Spleen (tissue), 7 donors: ENCODE data around the gene CTXND1.

Experiments
- POLR2A ChIP-seq, 3 donors: fragments of 450-650 bp; IDR thresholded peaks; one replicate each; pipeline ENCODE4 v1.5.1; 2017; ENCODE audit warnings: antibody characterized with exemption in 3 of 3, mild to moderate bottlenecking in 1 of 3
- TF ChIP-seq, protein P1 (sequence below), 11 experiments: fragments of 200-600 bp in 7 of 11; fragments of 450-650 bp in 4 of 11; sonication (generic) in 4 of 11; IDR thresholded peaks in 8 of 11; conservative IDR thresholded peaks in 3 of 11; 1 replicate in 7 of 11; 2 replicates in 4 of 11; pipeline versions ENCODE4 v1.4.0 to v1.8.0; 2016 to 2021; ENCODE audit warnings: antibody characterized with exemption in 11 of 11, inconsistent platforms in 4 of 11, mild to moderate bottlenecking in 1 of 11
- donor health status: DM: no; HTN: no; CAD: no; lungs with moderate emphysema.
- donor health status: DM: no; HTN: no; CAD: no.
- donor health status: DM: no; HTN: no; CAD: no.

- TF ChIP-seq, protein P1, sequence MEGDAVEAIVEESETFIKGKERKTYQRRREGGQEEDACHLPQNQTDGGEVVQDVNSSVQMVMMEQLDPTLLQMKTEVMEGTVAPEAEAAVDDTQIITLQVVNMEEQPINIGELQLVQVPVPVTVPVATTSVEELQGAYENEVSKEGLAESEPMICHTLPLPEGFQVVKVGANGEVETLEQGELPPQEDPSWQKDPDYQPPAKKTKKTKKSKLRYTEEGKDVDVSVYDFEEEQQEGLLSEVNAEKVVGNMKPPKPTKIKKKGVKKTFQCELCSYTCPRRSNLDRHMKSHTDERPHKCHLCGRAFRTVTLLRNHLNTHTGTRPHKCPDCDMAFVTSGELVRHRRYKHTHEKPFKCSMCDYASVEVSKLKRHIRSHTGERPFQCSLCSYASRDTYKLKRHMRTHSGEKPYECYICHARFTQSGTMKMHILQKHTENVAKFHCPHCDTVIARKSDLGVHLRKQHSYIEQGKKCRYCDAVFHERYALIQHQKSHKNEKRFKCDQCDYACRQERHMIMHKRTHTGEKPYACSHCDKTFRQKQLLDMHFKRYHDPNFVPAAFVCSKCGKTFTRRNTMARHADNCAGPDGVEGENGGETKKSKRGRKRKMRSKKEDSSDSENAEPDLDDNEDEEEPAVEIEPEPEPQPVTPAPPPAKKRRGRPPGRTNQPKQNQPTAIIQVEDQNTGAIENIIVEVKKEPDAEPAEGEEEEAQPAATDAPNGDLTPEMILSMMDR (IDR thresholded peaks at IDR 0.05 in 8 of 11, conservative IDR thresholded peaks at IDR 0.05 in 3 of 11), result no peak
- TF ChIP-seq POLR2A (IDR thresholded peaks at IDR 0.05), result no peak
These were observed 72.1 kb downstream of the CTXND1 start for GRCh38 chr15:80179935-80180334.
